Endometrial microvascular endothelial cells (primary cell): ENCODE data around the gene SLC22A4. TPM values are rescaled to one million over a fixed set of nuclear protein-coding genes. Genes with fewer than 3 reads are reported as not detected.

Source experiments
- in situ Hi-C: cut with HindIII; loops from 2 replicates; pipeline ENCODE4 v1.10.0; 2017; ENCODE audit warnings: low sequenced_read_pairs, low pct_unique_long_range_greater_than_20kb; ENCODE audit errors: inconsistent ontology term
- total RNA-seq: library from RNA; depleted of rRNA; stranded (reverse); fragments of >200 nt; gene quantifications from one replicate; pipeline ENCODE4 v1.2.3, GENCODE V29; 2015; ENCODE audit errors: inconsistent ontology term

SLC22A4 gene
- total RNA-seq, 1 donor from 2014 or later: 8.5 TPM

GRCh38 chr5:132261881-132262845, 32.0 kb upstream of the SLC22A4 start:
- in situ Hi-C loops: no loop called here

DNA sequence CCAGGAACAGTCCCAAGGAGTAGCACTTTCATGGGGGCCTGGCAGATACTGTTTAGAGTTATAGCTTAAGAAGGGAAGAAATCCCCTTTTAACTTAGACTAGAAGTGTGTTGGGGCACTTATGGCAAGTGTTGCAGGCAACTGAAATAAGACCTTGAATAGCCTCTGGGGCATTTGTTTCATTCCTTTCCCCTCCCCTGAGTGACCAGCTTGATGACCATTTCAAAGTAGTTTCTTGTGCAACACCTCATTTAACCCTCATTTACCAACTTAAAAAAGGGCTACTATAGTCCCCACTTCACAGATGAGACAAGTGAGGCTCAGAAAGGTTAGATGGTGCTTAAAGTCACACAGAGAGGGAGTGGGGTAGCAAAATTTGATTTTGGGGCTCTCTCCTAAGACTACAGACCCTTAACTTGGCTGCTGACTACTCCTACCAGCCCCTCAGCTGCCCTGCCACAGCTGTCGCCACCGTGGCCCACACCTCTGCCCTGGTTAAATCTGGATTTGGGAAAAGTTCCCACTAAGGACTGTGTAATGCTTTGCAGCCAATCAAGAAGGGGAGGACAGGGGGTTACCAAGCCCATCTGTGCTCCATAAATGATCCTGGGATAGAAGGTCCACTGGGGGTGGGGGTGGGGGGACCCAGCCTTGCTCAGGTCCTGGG, 31.2 kb upstream of the SLC22A4 start:
- in situ Hi-C loops: no loop called here

DNA sequence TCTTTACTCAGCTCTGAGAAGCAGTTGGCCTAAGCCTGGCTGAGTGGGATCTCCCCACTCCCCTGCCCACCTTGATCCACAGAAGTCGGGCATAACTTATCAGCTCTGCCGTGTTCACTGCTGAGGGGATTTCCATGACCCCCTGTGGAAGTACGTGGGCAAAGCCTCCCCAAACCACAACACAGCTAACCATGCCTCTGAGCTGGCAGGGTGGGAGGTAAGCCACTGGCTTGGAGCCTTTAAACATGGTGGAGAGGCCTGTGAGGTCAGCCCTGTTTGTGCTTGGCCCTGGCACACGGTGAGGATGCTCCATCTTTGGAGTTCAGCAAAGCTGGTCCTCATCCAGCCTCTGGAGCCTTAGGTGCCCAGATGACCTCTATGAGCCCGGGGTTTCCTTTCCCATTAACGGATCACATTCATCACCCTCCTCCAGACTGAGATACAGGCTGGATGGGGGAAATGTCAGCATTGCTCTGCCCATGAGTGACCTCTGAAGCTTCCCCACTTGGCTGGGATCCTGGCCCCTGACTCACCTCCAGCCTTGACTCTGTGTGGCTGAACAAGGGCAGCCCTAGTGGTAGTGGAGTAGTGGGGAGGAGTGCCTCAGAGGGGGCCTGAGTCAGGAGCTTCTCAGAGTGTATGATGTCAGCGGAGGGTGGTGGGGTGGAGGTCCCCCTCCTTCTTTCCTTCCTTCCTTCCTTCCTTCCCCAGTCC, 30.5 kb upstream of the SLC22A4 start:
- in situ Hi-C loops: no loop called here

DNA sequence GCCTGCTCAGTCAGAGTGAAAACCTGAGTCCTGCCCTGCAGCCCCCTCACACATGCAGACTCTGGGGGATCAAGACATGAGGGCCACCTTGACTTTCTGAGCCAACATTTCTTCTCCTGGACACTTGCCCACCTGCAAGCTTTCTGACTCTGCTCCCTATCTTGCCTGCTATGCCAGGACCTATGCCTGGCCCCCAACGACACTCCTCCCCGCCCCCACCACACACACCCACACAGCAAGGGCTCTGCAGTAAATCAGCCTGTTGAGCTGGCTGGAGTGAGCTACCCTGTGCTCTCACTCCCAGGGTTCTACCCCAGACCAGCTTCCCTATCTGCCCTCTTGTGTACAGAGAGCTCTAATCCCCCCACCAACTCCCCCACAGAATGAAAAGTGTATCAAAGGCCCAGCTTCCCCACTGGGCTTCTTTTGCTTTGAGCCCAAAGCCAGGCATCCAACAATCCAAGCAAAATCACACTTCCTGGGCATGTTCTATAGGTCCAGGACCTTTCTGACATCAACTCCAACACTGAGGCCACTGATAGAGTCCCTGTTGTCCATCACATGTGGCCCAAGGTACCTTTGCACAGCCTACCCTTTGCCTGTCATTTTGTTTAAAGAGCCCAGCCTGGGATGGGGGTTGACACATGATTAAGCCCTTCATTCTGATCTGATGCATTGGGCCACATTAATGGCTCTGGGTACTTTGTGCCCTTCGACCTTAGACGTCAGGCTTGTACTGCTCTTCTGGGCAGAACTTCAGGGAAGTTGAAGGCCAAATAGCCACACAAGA, 29.5 kb upstream of the SLC22A4 start:
- in situ Hi-C loops: no loop called here

- in situ Hi-C loops: no loop called here
These were observed 28.7 kb upstream of the SLC22A4 start for GRCh38 chr5:132265336-132266030.

DNA sequence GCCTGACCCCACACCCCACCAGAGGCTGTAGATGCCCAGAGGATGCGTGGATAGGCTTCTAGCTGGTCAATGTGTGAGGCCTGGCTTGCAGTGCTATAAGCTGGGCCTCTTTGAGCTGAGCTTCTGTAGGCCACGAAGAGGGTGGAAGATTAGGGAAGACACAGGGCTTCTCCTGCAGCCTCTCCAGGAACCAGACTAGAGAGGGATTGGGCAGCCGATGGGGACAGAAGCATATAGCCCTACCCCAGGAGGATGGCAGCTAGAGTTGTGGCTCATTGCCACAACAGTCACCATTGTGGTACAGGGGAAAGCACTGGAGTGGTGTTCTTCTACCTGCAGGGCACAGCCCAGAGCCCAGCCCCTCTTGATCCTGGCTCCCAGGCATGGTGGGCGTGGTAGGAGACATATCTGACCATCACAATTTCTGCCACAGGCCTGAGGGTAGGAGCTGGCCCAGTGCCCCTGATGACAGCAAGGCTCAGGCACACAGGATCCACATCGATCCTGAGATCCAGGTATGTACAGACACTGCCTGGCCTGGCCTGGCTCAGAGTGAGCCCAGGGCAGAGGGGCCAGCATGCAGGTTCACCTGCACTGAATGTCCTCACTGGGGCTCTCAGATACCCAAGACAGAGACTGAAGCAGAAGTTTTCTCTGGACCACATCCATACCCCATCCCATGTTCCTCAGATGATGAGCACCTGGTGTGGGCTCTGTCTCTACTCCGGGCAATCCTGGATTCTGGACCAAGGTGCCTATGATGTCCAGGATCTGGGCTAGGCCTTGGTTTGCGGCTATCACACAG, 28.0 kb upstream of the SLC22A4 start:
- in situ Hi-C loops: no loop called here

DNA sequence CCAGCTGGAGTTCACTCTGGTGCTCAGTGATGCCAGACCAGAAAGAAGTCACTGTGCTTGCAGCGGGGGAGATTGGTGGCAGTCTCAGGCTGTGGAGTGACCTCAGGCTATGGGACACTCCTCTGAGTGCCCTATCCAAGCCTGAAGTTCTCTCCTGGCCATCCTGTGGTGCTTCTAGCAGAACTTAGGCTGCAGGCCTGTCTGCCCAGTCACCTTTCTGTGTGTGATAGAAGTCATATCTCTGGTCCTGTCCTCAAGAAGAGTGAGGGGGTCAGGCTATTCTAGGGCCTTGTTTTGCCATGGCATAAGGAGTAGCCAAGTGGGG, 27.4 kb upstream of the SLC22A4 start:
- in situ Hi-C loops: no loop called here

- in situ Hi-C loops: no loop called here
These were observed 26.9 kb upstream of the SLC22A4 start for GRCh38 chr5:132267166-132267739.

GRCh38 chr5:132267931-132268768, 26.0 kb upstream of the SLC22A4 start:
- in situ Hi-C loops: no loop called here

GRCh38 chr5:132268769-132269551, 25.2 kb upstream of the SLC22A4 start:
- in situ Hi-C loops: no loop called here

DNA sequence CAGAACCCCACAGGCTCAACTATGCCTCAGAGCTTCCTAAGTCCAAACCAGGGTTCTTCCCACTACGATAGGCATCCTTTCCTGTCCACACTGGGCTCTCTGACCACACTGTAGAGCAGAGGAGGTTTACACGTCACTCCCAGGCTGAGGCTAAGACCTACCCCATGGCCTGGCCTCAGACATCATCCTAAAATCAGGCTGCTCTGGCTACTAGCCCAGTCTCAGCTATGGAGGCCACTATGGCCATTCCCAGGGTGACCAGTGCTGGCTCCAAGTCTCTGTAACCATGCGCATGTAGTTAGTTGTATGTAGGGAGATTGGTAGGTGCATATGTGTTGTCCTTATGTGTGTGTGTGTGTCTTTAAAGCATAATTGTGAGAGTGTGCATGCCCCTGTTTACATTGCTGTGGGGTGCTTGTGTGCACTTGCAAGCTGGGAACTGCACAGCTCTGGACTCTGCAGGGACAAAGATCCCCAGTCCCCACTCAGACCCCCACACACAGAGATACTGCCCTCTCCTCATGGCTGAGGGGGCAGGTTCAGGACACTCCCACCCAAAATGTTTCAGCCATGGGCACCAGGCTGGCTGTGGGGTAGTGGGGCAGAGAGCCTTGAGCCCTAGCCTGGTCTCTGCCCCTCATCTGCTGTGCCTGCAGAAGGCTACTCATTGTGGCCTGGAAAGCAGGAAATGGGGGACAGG, 24.4 kb upstream of the SLC22A4 start:
- in situ Hi-C loops: no loop called here

- in situ Hi-C loops: no loop called here
These were observed 23.9 kb upstream of the SLC22A4 start for GRCh38 chr5:132270335-132270665.

GRCh38 chr5:132270706-132271105, 23.5 kb upstream of the SLC22A4 start:
- in situ Hi-C loops: no loop called here

DNA sequence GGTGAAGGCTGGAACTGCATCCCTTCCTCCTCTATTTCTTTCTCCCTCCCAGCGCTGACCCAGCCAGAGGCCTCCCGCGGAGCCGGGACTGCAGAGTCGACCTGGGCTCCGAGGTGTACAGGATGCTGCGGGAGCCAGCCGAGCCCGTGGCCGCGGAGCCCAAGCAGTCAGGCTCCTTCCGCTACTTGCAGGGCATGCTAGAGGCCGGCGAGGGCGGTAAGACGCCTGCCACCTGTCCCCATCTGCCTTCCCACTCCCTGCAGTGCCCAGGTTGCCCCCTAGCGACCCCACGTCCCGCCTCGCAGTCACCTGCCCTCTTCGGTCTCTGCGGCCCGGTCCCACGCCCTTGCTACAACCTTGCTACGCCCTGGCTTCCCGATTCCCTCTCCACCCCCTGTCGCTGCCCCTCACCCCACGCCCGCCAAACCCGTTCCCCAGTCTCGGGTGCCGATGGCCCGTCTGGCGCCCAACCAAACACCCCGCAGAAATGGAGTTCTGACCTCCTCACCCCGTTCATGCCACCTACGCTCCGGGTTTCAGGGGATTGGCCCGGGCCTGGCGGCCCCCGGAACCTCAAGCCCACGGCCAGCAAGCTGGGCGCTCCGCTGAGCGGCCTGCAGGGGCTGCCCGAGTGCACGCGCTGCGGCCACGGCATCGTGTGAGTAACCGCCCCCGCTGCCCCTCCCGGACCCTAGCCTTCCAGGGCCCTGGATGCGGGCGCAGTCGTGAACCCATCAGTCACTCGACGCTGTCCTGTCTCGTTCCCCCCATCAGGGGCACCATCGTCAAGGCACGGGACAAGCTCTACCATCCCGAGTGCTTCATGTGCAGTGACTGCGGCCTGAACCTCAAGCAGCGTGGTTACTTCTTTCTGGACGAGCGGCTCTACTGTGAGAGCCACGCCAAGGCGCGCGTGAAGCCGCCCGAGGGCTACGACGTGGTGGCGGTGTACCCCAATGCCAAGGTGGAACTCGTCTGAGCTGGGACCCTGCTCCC, 22.6 kb upstream of the SLC22A4 start:
- in situ Hi-C loops: no loop called here
